IMR-90 (cell line): Measurements from ENCODE around the gene DNAJC13. TPM values are rescaled to one million over a fixed set of nuclear protein-coding genes. Genes with fewer than 3 reads are reported as not detected.

ENCODE experiments used
- ATAC-seq: fragments of 200-7000 bp; cut with Tn5 transposase; 2 replicates; pipeline ENCODE4 v1.9.1; 2020; ENCODE audit warnings: low read depth, mild to moderate bottlenecking, moderate library complexity
- BruUV-seq: library from RNA; stranded (reverse); fragments of 400-500 nt; replicated peaks from 2 replicates; lab custom pipeline; 2021; lab: Mats Ljungman, UMichigan
- CTCF ChIA-PET: fragments of 300-600 bp; formaldehyde crosslinking; extraction: SDS; loops from one replicate; lab custom pipeline; 2021; ENCODE audit warnings: antibody characterized with exemption; lab: Yijun Ruan, JAX
- POLR2A ChIA-PET: fragments of 300-600 bp; sonication (Branson Sonifier 250); formaldehyde crosslinking; loops from one replicate; lab custom pipeline; 2022; ENCODE audit warnings: antibody characterized with exemption; ENCODE audit not compliant: unreplicated experiment; lab: Charles Lee
- DNase-seq: peaks from one replicate; pipeline ENCODE4 v3.0.0; 2013
- H2AFZ ChIP-seq: replicated peaks from 2 replicates; pipeline ENCODE3; 2013; ENCODE audit warnings: low read length, mild to moderate bottlenecking; ENCODE audit not compliant: poor library complexity
- H2AK5ac ChIP-seq: 2 replicates; pipeline ENCODE4 v1.6.1; 2013; ENCODE audit warnings: low read depth, low read length, inconsistent platforms
- H2AK9ac ChIP-seq: replicated peaks from 2 replicates; pipeline ENCODE3; 2013; ENCODE audit warnings: mild to moderate bottlenecking, low read depth, low read length, moderate library complexity; ENCODE audit not compliant: poor library complexity
- H2BK120ac ChIP-seq: 2 replicates; pipeline ENCODE4 v1.6.1; 2013; ENCODE audit warnings: low read depth, low read length, inconsistent platforms
- H2BK15ac ChIP-seq: 3 replicates; pipeline ENCODE4 v1.6.1; 2013; ENCODE audit warnings: low read depth, low read length, inconsistent platforms
- H2BK20ac ChIP-seq: 2 replicates; pipeline ENCODE4 v1.6.1; 2013; ENCODE audit warnings: low read depth, mild to moderate bottlenecking, inconsistent platforms, low read length, moderate library complexity
- H2BK5ac ChIP-seq: 2 replicates; pipeline ENCODE4 v1.6.1; 2013; ENCODE audit warnings: mild to moderate bottlenecking, low read depth, low read length, inconsistent platforms; ENCODE audit not compliant: poor library complexity, severe bottlenecking
- H3K14ac ChIP-seq: replicated peaks from 2 replicates; pipeline ENCODE4 v1.6.1; 2013; ENCODE audit warnings: low read depth, low read length, inconsistent platforms
- H3K18ac ChIP-seq: 2 replicates; pipeline ENCODE4 v1.6.1; 2013; ENCODE audit warnings: low read depth, low read length, control low read depth
- H3K23ac ChIP-seq: 2 replicates; pipeline ENCODE4 v1.6.1; 2013; ENCODE audit warnings: low read depth, low read length, inconsistent platforms
- H3K27ac ChIP-seq: 2 replicates; pipeline ENCODE4 v1.5.1; 2013; ENCODE audit warnings: mild to moderate bottlenecking, control low read depth, low read length; ENCODE audit not compliant: insufficient read depth
- H3K27me3 ChIP-seq: 2 replicates; pipeline ENCODE4 v1.6.1; 2013; ENCODE audit warnings: low read length; ENCODE audit not compliant: control insufficient read depth, insufficient read depth
- H3K36me3 ChIP-seq: 2 replicates; pipeline ENCODE4 v1.6.1; 2013; ENCODE audit warnings: low read length, mixed read lengths; ENCODE audit not compliant: control insufficient read depth, insufficient read depth
- H3K4ac ChIP-seq: 2 replicates; pipeline ENCODE4 v1.6.1; 2013; ENCODE audit warnings: low read depth, low read length, inconsistent platforms
- H3K4me1 ChIP-seq: 2 replicates; pipeline ENCODE4 v1.6.1; 2013; ENCODE audit warnings: low read length, mixed read lengths; ENCODE audit not compliant: control insufficient read depth, insufficient read depth
- H3K4me2 ChIP-seq: 2 replicates; pipeline ENCODE4 v1.6.1; 2013; ENCODE audit warnings: low read depth, mild to moderate bottlenecking, control low read depth, low read length, moderate library complexity
- H3K4me3 ChIP-seq: 2 replicates; pipeline ENCODE4 v1.5.1; 2013; ENCODE audit warnings: low read depth, mild to moderate bottlenecking, control low read depth, low read length, moderate library complexity; ENCODE audit not compliant: insufficient read depth
- H3K56ac ChIP-seq: 2 replicates; pipeline ENCODE4 v1.6.1; 2013; ENCODE audit warnings: low read length, inconsistent platforms; ENCODE audit not compliant: insufficient read depth; ENCODE audit errors: extremely low read depth
- H3K79me1 ChIP-seq, 2 experiments: 2 replicates each; pipeline ENCODE4 v1.6.1; 2013; ENCODE audit warnings: low read length in 2 of 2, inconsistent platforms in 1 of 2, low read depth in 1 of 2
- H3K9ac ChIP-seq: 2 replicates; pipeline ENCODE4 v1.6.1; 2013; ENCODE audit warnings: low read depth, low read length, control low read depth
- H3K9me1 ChIP-seq: 2 replicates; pipeline ENCODE4 v1.6.1; 2013; ENCODE audit warnings: low read length, inconsistent platforms; ENCODE audit not compliant: insufficient read depth
- H3K9me3 ChIP-seq: 2 replicates; pipeline ENCODE4 v1.6.1; 2013; ENCODE audit warnings: low read length; ENCODE audit not compliant: control insufficient read depth, insufficient read depth
- H4K20me1 ChIP-seq: 2 replicates; pipeline ENCODE4 v1.6.1; 2013; ENCODE audit warnings: low read length, inconsistent platforms; ENCODE audit not compliant: insufficient read depth
- H4K5ac ChIP-seq: 2 replicates; pipeline ENCODE4 v1.6.1; 2013; ENCODE audit warnings: mild to moderate bottlenecking, low read depth, low read length, control low read depth
- H4K8ac ChIP-seq, 2 experiments: 2 replicates each; pipeline ENCODE4 v1.6.1; 2013; ENCODE audit warnings: low read depth in 2 of 2, low read length in 2 of 2, control low read depth in 1 of 2, inconsistent platforms in 1 of 2
- H4K91ac ChIP-seq: 2 replicates; pipeline ENCODE4 v1.6.1; 2013; ENCODE audit warnings: low read depth, low read length, inconsistent platforms; ENCODE audit not compliant: insufficient read depth
- FOS ChIP-seq: fragments of 150-350 bp; IDR thresholded peaks from 2 replicates; pipeline ENCODE4 v1.6.1; 2016; ENCODE audit warnings: low read depth, low read length
- MAFK ChIP-seq: IDR thresholded peaks from 2 replicates; pipeline ENCODE4 v1.6.1; 2012; ENCODE audit warnings: low read depth, low read length, improper control_type of control experiment
- NFE2L2 ChIP-seq: fragments of 150-350 bp; IDR thresholded peaks from 2 replicates; pipeline ENCODE4 v1.6.1; 2016; ENCODE audit warnings: low read depth, mild to moderate bottlenecking, low read length
- POLR2A ChIP-seq: IDR thresholded peaks from 2 replicates; pipeline ENCODE4 v1.6.1; 2012; ENCODE audit warnings: mild to moderate bottlenecking, low read depth, low read length
- RAD21 ChIP-seq: IDR thresholded peaks from 2 replicates; pipeline ENCODE4 v1.6.1; 2012; ENCODE audit warnings: low read length, improper control_type of control experiment
- RFX5 ChIP-seq: IDR thresholded peaks from 2 replicates; pipeline ENCODE4 v1.8.0; 2012; ENCODE audit warnings: low read depth, mild to moderate bottlenecking, low read length, moderate library complexity
- SMC3 ChIP-seq: fragments of 150-350 bp; IDR thresholded peaks from 2 replicates; pipeline ENCODE4 v1.6.1; 2016; ENCODE audit warnings: low read depth, mild to moderate bottlenecking, antibody characterized with exemption, low read length, moderate library complexity
- WGBS, 2 experiments: methylation state at CpG; one replicate each; pipeline versions ENCODE4 v1.1.5 to v1.1.7; 2013; ENCODE audit warnings: missing lambda C conversion rate in 2 of 2; ENCODE audit not compliant: insufficient read length in 1 of 2; ENCODE audit errors: extremely low coverage in 2 of 2; 5-methylcytosine and 5-hydroxymethylcytosine counted together
- dilution Hi-C: fragments of 300-500 bp; cut with HindIII; formaldehyde crosslinking; loops from one replicate; pipeline ENCODE4 v1.14.3; 2018; ENCODE audit warnings: low sequenced_read_pairs; ENCODE audit not compliant: unreplicated experiment
- in situ Hi-C: fragments of 300-500 bp; cut with MboI; formaldehyde crosslinking; loops from 3 replicates; pipeline ENCODE4 v1.14.3; 2019; ENCODE audit warnings: low sequenced_read_pairs, inconsistent platforms, mixed read lengths
- intact Hi-C: fragments of 100-400 bp; cut with micrococcal nuclease; formaldehyde crosslinking; loops from 2 replicates; pipeline ENCODE4 v1.10.0; 2022
- polyA plus RNA-seq, 3 experiments: library from polyadenylated mRNA; depleted of rRNA; stranded (reverse); fragments of >200 nt; gene quantifications; 2 replicates each; pipeline ENCODE4 v1.2.3, GENCODE V29; 2012; ENCODE audit warnings: low replicate concordance in 1 of 3
- total RNA-seq: library from RNA; depleted of rRNA; stranded (reverse); fragments of >200 nt; gene quantifications from 2 replicates; pipeline ENCODE4 v1.2.3, GENCODE V29; 2012
- TF ChIP-seq, protein P1 (sequence below): fragments of 150-350 bp; IDR thresholded peaks from 2 replicates; pipeline ENCODE4 v1.6.1; 2017; ENCODE audit warnings: mild to moderate bottlenecking, antibody characterized with exemption, low read length, low read depth
- TF ChIP-seq, protein P2 (sequence below): fragments of 150-350 bp; IDR thresholded peaks from 2 replicates; pipeline ENCODE4 v1.6.1; 2016; ENCODE audit warnings: low read depth, mild to moderate bottlenecking, low read length, moderate library complexity, borderline replicate concordance

The DNAJC13 gene
- total and polyA plus RNA-seq, 2 of the 4 experiments (the other 2 are of a cell fraction): 16.4 to 48.6 TPM

DNA sequence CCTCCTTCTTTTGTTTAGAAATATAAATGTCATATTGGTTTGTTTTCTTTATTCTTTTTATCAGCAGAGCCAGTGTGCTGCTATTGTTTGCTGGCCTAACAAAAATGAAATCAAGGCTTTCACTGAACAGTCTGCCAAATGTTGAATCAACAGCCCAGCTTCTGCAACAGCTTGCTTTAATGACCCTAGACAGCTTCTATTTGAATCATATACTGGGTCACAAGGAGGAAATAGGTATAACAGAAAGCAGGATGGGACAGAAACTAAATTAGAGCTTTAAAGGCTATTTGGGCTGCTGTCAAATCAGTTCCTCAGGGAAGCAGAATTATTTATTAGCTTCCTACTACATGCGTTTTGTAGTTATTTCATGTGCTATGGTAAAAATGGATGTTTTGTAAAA is 12.1 kb upstream of the DNAJC13 start:
- CTCF ChIA-PET: no interaction called here
- in situ Hi-C loops: no loop called here

More for the DNA sequence above, 12.1 kb upstream of the DNAJC13 start:
- H3K4ac ChIP-seq: no peak overlapping the region
- no peaks in the 10 kb centered on the region for H4K20me1 ChIP-seq
- H3K56ac ChIP-seq: no peak overlapping the region
- no peak overlapping the region for H2BK20ac ChIP-seq
- no peaks in the 10 kb centered on the region for H3K4me1 ChIP-seq
- H3K27ac ChIP-seq: no peak overlapping the region
- ATAC-seq: 0 out of 2 replicates have a peak, but pooled peaks have one; percentile 32
- intact Hi-C loops (no loop called here), dilution Hi-C loops (no loop called here)
- WGBS, 2 experiments: no CpG with 5 or more reads among the region's 1 CpG
- H3K4me2 ChIP-seq: no peak overlapping the region
- H4K5ac ChIP-seq: no peak overlapping the region
- no peak overlapping the region for H2AFZ ChIP-seq
- POLR2A ChIA-PET: no interaction called here
- H2BK5ac ChIP-seq: no peak overlapping the region
- no peak overlapping the region for H3K14ac ChIP-seq
- TF ChIP-seq POLR2A (no peak), RAD21 (no peak), RFX5 (no peak), FOS (no peak), NFE2L2 (no peak), MAFK (no peak), SMC3 (no peak)
- TF ChIP-seq, protein P1, sequence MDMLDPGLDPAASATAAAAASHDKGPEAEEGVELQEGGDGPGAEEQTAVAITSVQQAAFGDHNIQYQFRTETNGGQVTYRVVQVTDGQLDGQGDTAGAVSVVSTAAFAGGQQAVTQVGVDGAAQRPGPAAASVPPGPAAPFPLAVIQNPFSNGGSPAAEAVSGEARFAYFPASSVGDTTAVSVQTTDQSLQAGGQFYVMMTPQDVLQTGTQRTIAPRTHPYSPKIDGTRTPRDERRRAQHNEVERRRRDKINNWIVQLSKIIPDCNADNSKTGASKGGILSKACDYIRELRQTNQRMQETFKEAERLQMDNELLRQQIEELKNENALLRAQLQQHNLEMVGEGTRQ: no peak
- TF ChIP-seq, protein P2, sequence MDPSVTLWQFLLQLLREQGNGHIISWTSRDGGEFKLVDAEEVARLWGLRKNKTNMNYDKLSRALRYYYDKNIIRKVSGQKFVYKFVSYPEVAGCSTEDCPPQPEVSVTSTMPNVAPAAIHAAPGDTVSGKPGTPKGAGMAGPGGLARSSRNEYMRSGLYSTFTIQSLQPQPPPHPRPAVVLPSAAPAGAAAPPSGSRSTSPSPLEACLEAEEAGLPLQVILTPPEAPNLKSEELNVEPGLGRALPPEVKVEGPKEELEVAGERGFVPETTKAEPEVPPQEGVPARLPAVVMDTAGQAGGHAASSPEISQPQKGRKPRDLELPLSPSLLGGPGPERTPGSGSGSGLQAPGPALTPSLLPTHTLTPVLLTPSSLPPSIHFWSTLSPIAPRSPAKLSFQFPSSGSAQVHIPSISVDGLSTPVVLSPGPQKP: no peak
- H3K18ac ChIP-seq: no peak overlapping the region
- H2BK15ac ChIP-seq: no peak overlapping the region
- no peak overlapping the region for H2AK5ac ChIP-seq
- no peak overlapping the region for H2BK120ac ChIP-seq
- H3K9me3 ChIP-seq: no peaks in the 10 kb centered on the region
- peaks cover 5% of the 10 kb centered on the region for H3K27me3 ChIP-seq
- no peak overlapping the region for H4K8ac ChIP-seq
- BruUV-seq: no TSS peak
- no peak for DNase-seq
- no peaks in the 10 kb centered on the region for H3K9me1 ChIP-seq
- no peak overlapping the region for H2AK9ac ChIP-seq
- no peaks in the 10 kb centered on the region for H3K36me3 ChIP-seq
- no peak overlapping the region for H3K23ac ChIP-seq
- H3K9ac ChIP-seq: no peak overlapping the region
- H3K79me1 ChIP-seq: no peaks in the 10 kb centered on the region
- H4K91ac ChIP-seq: no peak overlapping the region
- no peak overlapping the region for H3K4me3 ChIP-seq
